H1 (cell line): ENCODE data around the gene TSPAN5.

Experiments
- GABPA ChIP-seq: IDR thresholded peaks from 2 replicates; pipeline ENCODE4 v1.6.1; 2011; ENCODE audit warnings: mild to moderate bottlenecking, low read length, moderate library complexity, borderline replicate concordance; ENCODE audit not compliant: insufficient read depth
- POLR2A ChIP-seq, 2 experiments: IDR thresholded peaks; 1 replicate in 1 of 2; 2 replicates in 1 of 2; pipeline ENCODE4 v1.6.1; 2011; ENCODE audit warnings: low read depth in 2 of 2, low read length in 2 of 2, mild to moderate bottlenecking in 2 of 2; ENCODE audit errors: control extremely low read depth in 1 of 2

DNA sequence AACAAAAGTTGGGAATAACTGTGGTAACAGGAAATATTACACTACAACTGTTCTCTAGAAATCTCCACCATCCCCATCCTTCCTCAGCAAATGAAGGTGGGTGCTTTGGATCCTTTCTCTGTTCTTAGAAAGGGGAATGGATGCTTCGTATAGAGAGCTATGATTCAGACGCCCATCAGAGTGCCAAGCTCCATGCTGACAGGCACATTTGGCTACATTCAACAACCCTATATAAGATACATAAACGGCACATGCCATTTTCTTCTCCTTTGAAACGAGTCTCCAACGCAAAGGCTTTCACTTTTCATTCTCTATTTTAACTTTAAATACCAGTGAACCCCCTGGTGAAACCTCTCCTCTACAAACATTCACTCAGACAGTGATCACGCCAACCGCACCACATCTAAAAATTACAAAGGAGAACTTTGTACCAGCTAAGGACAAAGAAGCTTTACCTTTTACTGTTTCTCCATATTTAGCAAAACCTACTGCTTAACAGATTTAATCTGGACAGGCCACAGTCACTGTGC, 172.5 kb downstream of the TSPAN5 start:
- TF ChIP-seq POLR2A (IDR thresholded peaks at IDR 0.05; ENCODE audit: control extremely low read depth in 1 of 2, low read depth in 2 of 2, low read length in 2 of 2) (no peak), GABPA (no peak)
